Progenitor cell of endocrine pancreas (in vitro differentiated cells): ENCODE results near the gene FYCO1. TPM values are rescaled to one million over a fixed set of nuclear protein-coding genes. Genes with fewer than 3 reads are reported as not detected.

Experiments used
- DNase-seq: peaks from one replicate; pipeline ENCODE4 v3.0.0; 2021; ENCODE audit warnings: low spot score; ENCODE audit not compliant: unreplicated experiment
- H3K27ac Mint-ChIP-seq: 2 replicates; pipeline ENCODE4 v1.8.0; 2021; ENCODE audit warnings: mild to moderate bottlenecking, moderate library complexity, mixed read lengths
- H3K27me3 Mint-ChIP-seq: 2 replicates; pipeline ENCODE4 v1.8.0; 2021; ENCODE audit warnings: mixed read lengths
- H3K36me3 Mint-ChIP-seq: 2 replicates; pipeline ENCODE4 v1.8.0; 2022; ENCODE audit warnings: mixed read lengths; ENCODE audit not compliant: insufficient read depth
- H3K4me1 Mint-ChIP-seq: 2 replicates; pipeline ENCODE4 v1.8.0; 2021; ENCODE audit warnings: low read depth, mixed read lengths
- H3K4me3 Mint-ChIP-seq: 2 replicates; pipeline ENCODE4 v1.8.0; 2021; ENCODE audit warnings: low read depth, mild to moderate bottlenecking, moderate library complexity, mixed read lengths
- H3K9me3 Mint-ChIP-seq: 2 replicates; pipeline ENCODE4 v1.8.0; 2021; ENCODE audit warnings: low read depth, mixed read lengths
- total RNA-seq: library from RNA; stranded (reverse); gene quantifications from 2 replicates; pipeline ENCODE4 v1.2.1, GENCODE V29; 2021
- TF ChIP-seq, protein P1 (sequence below): fragments of 200-600 bp; sonication (generic); IDR thresholded peaks from one replicate; pipeline ENCODE4 v1.5.0; 2021; ENCODE audit warnings: antibody characterized with exemption, mild to moderate bottlenecking; ENCODE audit not compliant: unreplicated experiment

The FYCO1 gene
- total RNA-seq, 1 donor from 2014 or later = 18.0 TPM

DNA sequence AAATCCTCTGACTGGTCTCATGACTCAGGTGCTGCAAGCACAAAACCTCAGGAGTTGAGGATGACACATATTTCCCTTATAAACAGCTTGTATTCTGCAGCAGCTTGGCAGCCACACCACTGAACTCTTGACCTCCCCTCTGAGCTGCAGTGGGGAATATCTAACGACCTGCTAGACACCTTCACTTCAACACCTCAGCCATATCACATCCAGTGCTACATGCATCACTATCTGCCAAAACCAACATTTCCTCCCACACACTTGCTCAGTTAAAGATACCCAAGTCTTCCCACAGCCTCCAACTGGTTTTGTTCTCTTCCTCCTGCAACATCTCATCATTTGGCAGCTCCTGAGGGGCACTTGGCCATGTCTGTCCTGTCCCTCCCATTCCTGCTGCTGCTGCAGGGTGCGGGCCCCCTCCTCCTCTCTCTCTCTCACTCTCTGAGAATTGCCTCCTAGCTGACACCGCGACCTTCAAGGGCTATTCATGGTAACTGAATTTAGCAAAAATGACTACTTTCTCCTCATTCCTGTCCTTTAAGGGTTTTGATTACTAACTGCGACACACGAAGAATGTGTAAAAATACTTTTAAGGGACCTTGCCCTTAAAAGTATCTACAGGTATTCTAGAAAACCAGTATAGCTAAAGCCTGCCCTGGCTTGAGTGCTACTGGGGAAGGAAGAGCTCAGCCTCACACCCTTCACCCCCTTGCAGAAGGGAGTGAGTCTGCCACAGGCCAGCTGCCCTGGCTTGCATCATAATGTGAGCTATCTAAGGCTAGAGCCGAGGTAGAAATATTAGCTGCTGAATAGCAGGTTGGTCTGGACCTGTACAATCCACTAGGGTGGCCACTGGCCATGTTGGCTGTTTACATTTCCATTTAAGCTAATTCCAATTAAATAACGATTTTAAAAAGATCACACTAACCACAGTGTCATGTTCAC is 114.3 kb downstream of the FYCO1 start:
- TF ChIP-seq, protein P1, sequence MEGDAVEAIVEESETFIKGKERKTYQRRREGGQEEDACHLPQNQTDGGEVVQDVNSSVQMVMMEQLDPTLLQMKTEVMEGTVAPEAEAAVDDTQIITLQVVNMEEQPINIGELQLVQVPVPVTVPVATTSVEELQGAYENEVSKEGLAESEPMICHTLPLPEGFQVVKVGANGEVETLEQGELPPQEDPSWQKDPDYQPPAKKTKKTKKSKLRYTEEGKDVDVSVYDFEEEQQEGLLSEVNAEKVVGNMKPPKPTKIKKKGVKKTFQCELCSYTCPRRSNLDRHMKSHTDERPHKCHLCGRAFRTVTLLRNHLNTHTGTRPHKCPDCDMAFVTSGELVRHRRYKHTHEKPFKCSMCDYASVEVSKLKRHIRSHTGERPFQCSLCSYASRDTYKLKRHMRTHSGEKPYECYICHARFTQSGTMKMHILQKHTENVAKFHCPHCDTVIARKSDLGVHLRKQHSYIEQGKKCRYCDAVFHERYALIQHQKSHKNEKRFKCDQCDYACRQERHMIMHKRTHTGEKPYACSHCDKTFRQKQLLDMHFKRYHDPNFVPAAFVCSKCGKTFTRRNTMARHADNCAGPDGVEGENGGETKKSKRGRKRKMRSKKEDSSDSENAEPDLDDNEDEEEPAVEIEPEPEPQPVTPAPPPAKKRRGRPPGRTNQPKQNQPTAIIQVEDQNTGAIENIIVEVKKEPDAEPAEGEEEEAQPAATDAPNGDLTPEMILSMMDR = no peak
- H3K27me3 Mint-ChIP-seq = peaks cover 14% of the 10 kb centered on the region
- no peak for DNase-seq
- no peak overlapping the region for H3K27ac Mint-ChIP-seq
- peaks cover 3% of the 10 kb centered on the region for H3K4me1 Mint-ChIP-seq
- H3K4me3 Mint-ChIP-seq = no peak overlapping the region
- no peaks in the 10 kb centered on the region for H3K9me3 Mint-ChIP-seq
- no peaks in the 10 kb centered on the region for H3K36me3 Mint-ChIP-seq

DNA sequence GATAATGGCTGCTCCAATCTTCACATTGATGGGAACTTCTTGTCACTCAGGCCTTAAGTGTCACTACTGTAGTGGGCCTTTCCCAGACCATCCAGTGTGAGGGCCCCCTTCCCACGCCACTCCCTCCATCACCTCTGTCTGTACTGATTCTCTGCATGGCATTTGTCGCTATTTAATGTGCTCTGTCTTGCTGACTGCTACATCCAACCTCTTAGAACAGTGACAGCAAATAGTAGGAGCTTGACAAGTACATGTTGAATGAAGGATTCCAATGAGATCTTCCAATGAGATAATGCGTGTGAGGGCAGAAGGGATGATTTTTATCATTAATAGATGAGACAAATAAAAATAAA is 114.9 kb downstream of the FYCO1 start:
- TF ChIP-seq, protein P1 = no peak
- Mint-ChIP-seq H3K36me3 (no peaks in the 10 kb centered on the region), H3K27ac (no peak overlapping the region), H3K9me3 (no peaks in the 10 kb centered on the region), H3K27me3 (peaks cover 14% of the 10 kb centered on the region), H3K4me3 (no peak overlapping the region), H3K4me1 (peaks cover 3% of the 10 kb centered on the region)
- DNase-seq = no peak

DNA sequence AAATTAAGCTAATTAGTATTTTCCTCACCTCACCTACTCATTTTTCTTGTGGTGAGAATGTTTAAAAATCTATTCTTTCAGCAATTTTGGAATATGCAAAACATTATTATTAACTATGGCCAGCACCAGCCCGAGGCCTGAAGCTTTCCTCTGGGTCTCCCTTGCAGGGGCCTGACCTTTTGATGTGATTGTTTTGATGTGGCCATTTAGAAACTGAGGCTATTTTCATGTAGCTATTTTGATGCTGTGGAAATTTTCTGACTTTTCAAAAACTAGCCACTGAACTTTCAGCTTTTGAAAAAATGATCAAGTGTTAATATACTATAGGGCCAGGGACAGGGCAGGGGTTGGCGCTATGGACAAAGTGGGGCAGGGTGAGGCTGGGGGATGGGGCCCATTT is 117.5 kb downstream of the FYCO1 start:
- DNase-seq = no peak
- Mint-ChIP-seq H3K36me3 (no peaks in the 10 kb centered on the region), H3K4me3 (no peak overlapping the region), H3K27me3 (no peaks in the 10 kb centered on the region), H3K27ac (no peak overlapping the region), H3K4me1 (peaks cover 3% of the 10 kb centered on the region), H3K9me3 (peaks cover 3% of the 10 kb centered on the region)
- TF ChIP-seq, protein P1 = no peak

DNA sequence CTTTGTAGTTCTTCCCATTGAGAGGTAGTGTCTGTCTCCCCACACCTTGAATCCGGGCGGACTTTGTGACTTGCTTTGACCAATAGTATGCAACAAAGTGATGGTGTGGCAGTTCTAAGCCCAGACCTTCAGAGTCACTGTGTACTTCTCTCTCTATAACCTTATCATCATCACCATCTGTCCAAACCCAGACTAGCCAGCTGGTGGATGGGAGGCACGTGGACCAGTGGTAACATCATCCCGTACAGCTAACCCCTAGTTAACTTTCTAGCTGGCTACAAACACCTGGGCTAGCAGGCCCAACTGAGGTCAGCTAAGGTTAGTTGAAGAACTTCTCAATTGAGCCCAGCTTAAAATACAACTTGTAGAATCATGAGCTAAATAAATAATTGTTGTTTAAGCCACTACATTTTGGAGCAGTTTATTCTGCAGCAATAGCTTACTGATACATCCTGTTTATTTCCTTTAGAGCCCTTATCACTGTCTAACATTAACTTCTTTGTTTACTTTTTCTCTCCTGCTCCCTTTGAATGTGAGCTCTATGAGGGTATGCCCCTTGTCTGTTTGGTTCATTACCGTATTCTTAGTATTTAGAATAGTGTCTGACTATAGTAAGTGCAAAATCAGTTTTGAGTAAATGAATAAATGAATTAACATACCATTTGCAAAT is 120.8 kb downstream of the FYCO1 start:
- Mint-ChIP-seq H3K9me3 (peaks cover 3% of the 10 kb centered on the region), H3K27ac (no peak overlapping the region), H3K4me3 (no peak overlapping the region), H3K27me3 (no peaks in the 10 kb centered on the region), H3K36me3 (no peaks in the 10 kb centered on the region), H3K4me1 (no peaks in the 10 kb centered on the region)
- DNase-seq = no peak
- TF ChIP-seq, protein P1 = no peak

DNA sequence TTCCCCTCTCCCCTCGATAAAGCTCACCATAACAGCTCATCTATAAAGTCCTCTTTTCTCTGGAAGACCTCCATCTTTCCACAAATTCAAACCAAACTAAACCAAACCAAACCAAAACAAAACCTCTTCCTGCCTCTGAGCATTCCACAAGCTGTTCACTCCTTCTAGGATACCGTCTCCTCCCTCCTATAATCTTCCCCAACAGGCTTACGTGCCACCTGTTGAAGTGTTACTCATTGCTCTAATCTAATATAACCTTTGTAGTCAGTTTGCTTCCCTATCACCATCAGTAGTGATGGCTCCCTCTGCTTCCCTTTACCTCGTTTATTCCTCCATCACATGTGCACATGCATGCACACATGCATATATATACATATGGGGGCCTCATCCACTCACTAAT is 122.0 kb downstream of the FYCO1 start:
- Mint-ChIP-seq H3K27me3 (no peaks in the 10 kb centered on the region), H3K4me3 (no peak overlapping the region), H3K36me3 (no peaks in the 10 kb centered on the region), H3K4me1 (no peaks in the 10 kb centered on the region), H3K9me3 (peaks cover 3% of the 10 kb centered on the region), H3K27ac (no peak overlapping the region)
- TF ChIP-seq, protein P1 = no peak
- DNase-seq = no peak
